HEK293 (cell line): ENCODE results near the gene PDLIM7.

Experiments used
- CTCF ChIA-PET: fragments of 350-600 bp; formaldehyde crosslinking; extraction: SDS; loops from one replicate; lab custom pipeline; 2021; ENCODE audit warnings: antibody characterized with exemption; lab: Yijun Ruan, JAX
- POLR2A ChIA-PET: fragments of 300-600 bp; formaldehyde crosslinking; extraction: SDS; loops from one replicate; lab custom pipeline; 2020; ENCODE audit warnings: antibody characterized with exemption, inconsistent platforms; lab: Yijun Ruan, JAX
- H3K27ac ChIP-seq: fragments of 200-500 bp; sonication (Bioruptor generic); 2 replicates; pipeline ENCODE4 v1.5.1; 2014; ENCODE audit warnings: low read depth, low read length, control low read depth, inconsistent platforms; ENCODE audit errors: extremely low read depth
- H3K36me3 ChIP-seq, 2 experiments: fragments of 200-500 bp in 1 of 2; sonication (Bioruptor generic) in 1 of 2; 1 replicate in 1 of 2; 2 replicates in 1 of 2; pipeline ENCODE4 v1.5.1; 2014 to 2017; ENCODE audit warnings: inconsistent platforms in 2 of 2, low read length in 2 of 2; ENCODE audit not compliant: control insufficient read depth in 2 of 2, insufficient read depth in 1 of 2
- H3K4me1 ChIP-seq: fragments of 200-500 bp; sonication (Bioruptor generic); 2 replicates; pipeline ENCODE4 v1.5.1; 2014; ENCODE audit warnings: mild to moderate bottlenecking, low read length, inconsistent platforms; ENCODE audit not compliant: control insufficient read depth, insufficient read depth
- H3K4me3 ChIP-seq: 2 replicates; pipeline ENCODE4 v1.5.1; 2011; ENCODE audit warnings: low read depth, mild to moderate bottlenecking, control low read depth, low read length, moderate library complexity
- H3K9me3 ChIP-seq: fragments of 200-500 bp; sonication (Bioruptor generic); 2 replicates; pipeline ENCODE4 v1.5.1; 2014; ENCODE audit warnings: low read depth, low read length, inconsistent platforms; ENCODE audit not compliant: control insufficient read depth, insufficient read depth
- BCL6B ChIP-seq: fragments of 450-650 bp; formaldehyde crosslinking; IDR thresholded peaks from 2 replicates; pipeline ENCODE4 v1.5.1; 2017; ENCODE audit warnings: missing biosample characterization, missing genetic modification characterization
- ELK4 ChIP-seq: IDR thresholded peaks from 2 replicates; pipeline ENCODE4 v1.6.1; 2011; ENCODE audit warnings: mild to moderate bottlenecking, low read depth, low read length, borderline replicate concordance
- HOXC10 ChIP-seq: sonication (generic); formaldehyde crosslinking; IDR thresholded peaks from 2 replicates; pipeline ENCODE4 v1.8.1; 2023; ENCODE audit warnings: mild to moderate bottlenecking, missing genetic modification reagents
- PRDM10 ChIP-seq: fragments of 450-650 bp; formaldehyde crosslinking; IDR thresholded peaks from 2 replicates; pipeline ENCODE4 v1.5.1; 2016; ENCODE audit warnings: missing biosample characterization, missing genetic modification characterization
- REST ChIP-seq: fragments of 450-650 bp; formaldehyde crosslinking; IDR thresholded peaks from 2 replicates; pipeline ENCODE4 v1.5.1; 2016; ENCODE audit warnings: missing biosample characterization, missing genetic modification characterization
- SCRT1 ChIP-seq: fragments of 450-650 bp; formaldehyde crosslinking; IDR thresholded peaks from 2 replicates; pipeline ENCODE4 v1.5.1; 2016; ENCODE audit warnings: missing biosample characterization, missing genetic modification characterization, borderline replicate concordance
- SP3 ChIP-seq: fragments of 450-650 bp; formaldehyde crosslinking; IDR thresholded peaks from 2 replicates; pipeline ENCODE4 v1.5.1; 2016; ENCODE audit warnings: missing biosample characterization, missing genetic modification characterization
- ZBTB10 ChIP-seq: fragments of 450-650 bp; formaldehyde crosslinking; IDR thresholded peaks from 2 replicates; pipeline ENCODE4 v1.5.1; 2016; ENCODE audit warnings: missing biosample characterization, missing genetic modification characterization
- ZNF114 ChIP-seq: fragments of 450-650 bp; formaldehyde crosslinking; IDR thresholded peaks from 2 replicates; pipeline ENCODE4 v1.5.0; 2017; ENCODE audit warnings: missing biosample characterization, missing genetic modification characterization
- ZNF2 ChIP-seq: fragments of 450-650 bp; formaldehyde crosslinking; IDR thresholded peaks from 2 replicates; pipeline ENCODE4 v1.5.1; 2016; ENCODE audit warnings: missing biosample characterization, missing genetic modification characterization
- ZNF302 ChIP-seq: fragments of 450-650 bp; formaldehyde crosslinking; IDR thresholded peaks from 2 replicates; pipeline ENCODE4 v1.5.1; 2016; ENCODE audit warnings: missing biosample characterization, missing genetic modification characterization, low read depth
- ZNF398 ChIP-seq: fragments of 450-650 bp; formaldehyde crosslinking; IDR thresholded peaks from 2 replicates; pipeline ENCODE4 v1.5.1; 2017; ENCODE audit warnings: missing biosample characterization, missing genetic modification characterization
- ZNF501 ChIP-seq: fragments of 450-650 bp; formaldehyde crosslinking; IDR thresholded peaks from 2 replicates; pipeline ENCODE4 v1.5.1; 2016; ENCODE audit warnings: missing biosample characterization, missing genetic modification characterization
- ZNF544 ChIP-seq: fragments of 450-650 bp; formaldehyde crosslinking; IDR thresholded peaks from 2 replicates; pipeline ENCODE4 v1.5.0; 2017; ENCODE audit warnings: missing biosample characterization, missing genetic modification characterization
- ZNF560 ChIP-seq: fragments of 450-650 bp; formaldehyde crosslinking; IDR thresholded peaks from 2 replicates; pipeline ENCODE4 v1.5.1; 2017; ENCODE audit warnings: missing biosample characterization, missing genetic modification characterization, borderline replicate concordance
- ZNF677 ChIP-seq: fragments of 450-650 bp; IDR thresholded peaks from 2 replicates; pipeline ENCODE4 v1.5.0; 2018; ENCODE audit warnings: missing biosample characterization, mild to moderate bottlenecking, missing genetic modification characterization, moderate library complexity

The PDLIM7 gene

GRCh38 chr5:177482359-177482795, 15.0 kb downstream of the PDLIM7 start:
- POLR2A ChIA-PET: interaction anchor here (0.7 to 8.1 kb wide), 2 partner anchors 12 to 48 kb away, joined by 3 to 106 read pairs; partner anchors contain the start of gene PDLIM7
- no peaks in the 10 kb centered on the region for H3K4me1 ChIP-seq
- H3K9me3 ChIP-seq: no peaks in the 10 kb centered on the region
- H3K4me3 ChIP-seq: no peak overlapping the region
- peaks cover 7 to 44% of the 10 kb centered on the region in 2 experiments; a peak in 2 of 3 replicates for H3K36me3 ChIP-seq
- TF ChIP-seq ELK4: no peak
- no peak for TF ChIP-seq ZNF398 (tag by site-specific recombination)
- no peak for TF ChIP-seq HOXC10
- TF ChIP-seq BCL6B: no peak
- TF ChIP-seq SP3 (tag by site-specific recombination): no peak
- no peak for TF ChIP-seq ZNF114 (tag by site-specific recombination)
- no peak for TF ChIP-seq ZNF501 (tag by site-specific recombination)
- no peak for TF ChIP-seq ZNF2
- TF ChIP-seq ZNF677 (tag by site-specific recombination): no peak
- TF ChIP-seq PRDM10 (tag by site-specific recombination): no peak
- no peak for TF ChIP-seq SCRT1 (tag by site-specific recombination)
- no peak for TF ChIP-seq ZBTB10 (tag by site-specific recombination)
- TF ChIP-seq REST (tag by site-specific recombination): no peak
- no peak for TF ChIP-seq ZNF560
- no peak for TF ChIP-seq ZNF302 (tag by site-specific recombination)
- no peak for TF ChIP-seq ZNF544 (tag by site-specific recombination)
- H3K27ac ChIP-seq: no peak overlapping the region
- CTCF ChIA-PET: interaction anchor here (0.8 kb wide), 1 partner anchor 11 kb away, joined by 4 read pairs; no protein-coding TSS in a partner anchor
